DLD1 (cell line): ENCODE results near the gene LRRK1.
"Not testable (repeated sequence)": the region's sequence is repeated elsewhere in the genome, so short reads cannot be mapped to it uniquely, and the experiment has no call there.

ENCODE experiments used
- in situ Hi-C: cut with HindIII; loops from 2 replicates; pipeline ENCODE4 v1.10.0; 2017; ENCODE audit warnings: low sequenced_read_pairs

The LRRK1 gene

DNA sequence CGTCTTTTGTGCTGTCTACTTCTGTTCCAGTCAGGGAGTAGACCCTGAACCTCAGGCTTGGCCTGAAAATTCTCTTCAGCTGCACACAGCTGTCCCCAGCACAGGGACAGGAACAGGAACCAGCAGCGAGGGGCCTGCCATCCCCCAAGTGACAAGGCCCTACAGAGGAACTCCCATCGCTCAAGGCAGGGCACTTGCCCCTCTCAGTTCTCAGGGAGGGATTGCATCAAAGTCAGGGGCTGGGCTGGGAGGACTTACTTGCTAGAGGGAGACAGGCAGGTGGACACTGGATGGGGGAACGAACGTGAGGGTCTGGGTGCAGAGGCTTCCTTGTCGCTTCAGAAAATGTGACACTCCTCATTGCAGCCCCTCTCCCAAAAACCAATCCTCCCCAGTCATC is 169.1 kb downstream of the LRRK1 start:
- in situ Hi-C loops: no loop called here

DNA sequence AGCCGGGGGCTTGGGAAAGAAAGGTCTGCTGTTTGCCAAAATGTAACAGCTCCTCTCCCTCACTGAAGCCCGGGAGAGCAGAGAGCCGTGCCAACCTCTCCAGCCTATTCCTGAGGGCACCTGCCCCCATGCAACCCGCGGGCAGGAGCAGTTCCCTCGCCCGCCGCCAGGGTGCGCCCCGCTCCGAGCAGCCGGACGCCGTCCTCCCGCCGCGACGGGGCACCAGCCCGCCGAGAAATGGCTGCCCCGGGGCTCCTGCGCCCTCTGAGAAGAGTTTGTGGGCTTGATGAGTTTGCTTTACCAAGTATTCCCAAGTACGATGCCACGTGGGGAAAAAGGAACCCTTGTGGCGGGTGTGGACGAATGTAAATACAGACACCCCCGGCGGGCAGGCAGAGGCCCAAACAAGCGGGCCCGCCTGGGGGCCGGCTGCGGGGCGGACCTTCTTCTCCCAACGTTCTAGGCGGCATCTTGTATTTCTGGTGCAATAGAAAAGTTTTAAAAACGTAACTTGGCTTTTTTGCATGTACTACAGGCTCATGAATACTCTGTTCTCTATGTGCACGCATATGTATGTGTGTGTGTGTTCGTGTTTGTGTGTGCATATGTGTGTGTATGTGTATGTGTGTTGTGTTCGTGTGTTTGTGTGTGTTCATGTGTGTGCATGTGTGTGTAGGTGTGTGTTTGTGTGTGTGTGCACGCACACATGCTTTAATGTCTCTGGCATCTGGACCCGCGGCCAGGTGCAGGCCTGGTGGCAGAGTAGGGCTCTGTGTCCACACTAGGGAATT is 169.8 kb downstream of the LRRK1 start:
- in situ Hi-C loops: no loop called here

DNA sequence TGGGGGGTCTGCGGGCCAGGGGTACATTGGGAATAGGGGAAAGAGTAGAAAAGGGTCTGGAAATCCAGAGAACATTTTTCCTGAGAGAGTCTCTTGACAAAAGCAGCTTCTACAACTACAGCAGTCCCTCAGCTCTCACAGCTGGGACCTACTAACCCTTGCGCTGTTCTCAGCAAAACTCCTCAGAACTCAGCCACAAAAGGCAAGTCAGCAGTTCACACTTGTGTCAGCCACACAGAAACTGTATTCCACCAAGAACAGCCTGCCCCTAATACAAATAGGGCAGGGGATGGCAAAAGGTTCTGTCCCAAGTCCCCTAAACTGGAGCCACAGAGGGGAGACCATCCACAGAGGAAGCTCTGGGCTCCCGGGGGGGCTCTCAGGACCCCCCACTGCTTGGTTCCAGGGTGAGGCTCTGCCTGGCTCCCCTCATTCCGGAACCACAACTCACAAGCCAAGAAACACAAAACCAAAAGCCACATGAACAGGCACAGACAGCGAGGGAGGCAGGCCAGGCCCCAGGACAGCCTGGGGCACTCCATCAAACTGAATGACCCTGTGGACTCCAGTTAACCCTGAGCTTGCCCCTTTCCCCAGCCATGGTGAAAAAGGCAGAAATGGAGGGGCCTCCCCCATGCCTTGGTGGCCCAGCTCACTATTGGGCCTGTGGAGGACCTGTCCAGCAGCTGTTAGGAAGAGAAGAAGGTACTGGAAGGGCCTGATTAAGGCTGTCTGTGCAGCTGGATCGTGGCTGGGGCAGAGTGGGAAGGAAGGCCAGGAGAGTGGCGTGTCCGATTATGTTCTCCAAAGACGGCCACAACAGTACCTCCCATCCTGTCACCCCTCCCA is 170.6 kb downstream of the LRRK1 start:
- in situ Hi-C loops: no loop called here

DNA sequence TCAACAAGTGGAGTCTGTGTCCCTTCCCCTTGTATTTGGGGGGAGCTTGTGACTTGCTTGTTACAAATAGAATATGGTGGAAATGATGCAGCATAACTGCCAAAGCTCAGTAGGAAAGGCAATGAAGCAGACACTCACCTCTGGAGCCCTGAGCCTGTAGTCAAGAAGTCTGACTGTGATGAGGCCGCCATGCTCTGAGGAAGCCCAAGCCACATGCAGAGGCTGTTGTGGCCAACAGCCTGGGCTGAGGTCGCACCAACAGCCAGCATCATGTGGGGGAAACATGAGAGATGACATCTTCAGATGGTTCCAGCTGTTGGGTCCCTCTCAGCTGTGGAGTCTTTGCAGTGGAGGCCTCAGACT is 171.3 kb downstream of the LRRK1 start:
- in situ Hi-C loops: no loop called here

DNA sequence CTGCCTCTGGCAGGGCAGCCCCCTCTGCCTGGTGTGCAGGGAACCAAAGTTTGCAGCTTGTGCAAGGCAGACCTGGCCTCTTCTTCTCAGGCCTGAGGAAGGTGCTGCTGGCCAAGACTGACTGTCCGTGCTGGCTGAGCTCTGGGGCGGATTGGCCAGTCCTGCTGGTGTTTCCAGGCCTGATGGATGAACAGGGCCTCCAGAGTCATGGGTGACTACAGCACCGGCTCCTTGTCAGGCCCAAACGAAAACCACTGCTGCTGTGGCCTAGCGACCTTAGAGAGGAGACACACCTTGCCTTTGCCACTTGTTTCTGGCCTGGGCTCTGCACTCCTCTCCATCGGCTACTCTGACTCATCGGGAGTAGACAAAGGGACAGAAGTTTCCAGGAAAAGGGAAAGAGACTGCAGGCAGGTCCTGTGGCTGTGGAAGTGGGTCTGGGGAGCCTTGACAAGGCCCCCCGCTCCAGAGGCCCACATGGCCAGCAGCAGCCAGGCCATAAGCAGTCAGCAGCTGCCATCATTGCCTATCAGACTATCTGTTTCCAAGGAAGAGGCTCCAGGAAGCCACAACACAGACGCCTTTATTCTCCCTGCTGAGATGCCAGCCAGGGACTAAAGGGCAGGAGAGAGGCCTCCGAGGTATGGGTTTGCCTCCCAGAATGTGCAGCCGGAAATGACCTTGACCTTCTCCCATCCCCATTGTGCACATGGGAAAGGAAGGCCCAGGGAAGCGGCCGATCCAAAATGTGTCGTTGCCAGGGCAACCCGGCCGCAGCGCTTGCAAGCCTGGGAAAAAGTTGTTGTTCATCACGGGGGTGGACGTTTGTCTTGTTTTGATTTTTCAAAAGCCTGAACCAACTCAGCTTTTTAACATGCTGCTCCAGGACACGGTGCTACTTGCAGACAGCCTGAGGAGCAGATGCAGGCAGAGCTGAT is 172.2 kb downstream of the LRRK1 start:
- in situ Hi-C loops: no loop called here

GRCh38 chr15:101092156-101092866 is 173.2 kb downstream of the LRRK1 start:
- in situ Hi-C loops: no loop called here

- in situ Hi-C loops: no loop called here
Measured at GRCh38 chr15:101092867-101093202, 173.7 kb downstream of the LRRK1 start.

DNA sequence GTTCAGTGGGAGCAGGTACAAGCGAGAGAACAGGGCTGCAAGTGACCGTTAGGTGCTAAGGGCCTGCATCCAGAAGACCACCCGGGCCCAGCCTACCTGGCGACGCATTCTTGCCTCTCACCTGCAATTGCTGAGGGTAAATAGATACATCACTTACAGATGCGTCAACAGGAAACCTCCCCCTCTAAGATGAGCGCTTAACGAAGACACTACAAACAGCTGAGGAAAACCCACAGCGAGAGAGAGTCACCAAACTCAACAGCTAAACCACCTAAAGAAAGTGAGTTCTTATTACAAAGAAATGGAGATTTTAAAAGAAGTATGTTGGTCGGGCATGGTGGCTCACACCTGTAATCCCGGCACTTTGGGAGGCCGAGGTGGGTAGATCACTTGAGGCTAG is 174.8 kb downstream of the LRRK1 start:
- in situ Hi-C loops: no loop called here

DNA sequence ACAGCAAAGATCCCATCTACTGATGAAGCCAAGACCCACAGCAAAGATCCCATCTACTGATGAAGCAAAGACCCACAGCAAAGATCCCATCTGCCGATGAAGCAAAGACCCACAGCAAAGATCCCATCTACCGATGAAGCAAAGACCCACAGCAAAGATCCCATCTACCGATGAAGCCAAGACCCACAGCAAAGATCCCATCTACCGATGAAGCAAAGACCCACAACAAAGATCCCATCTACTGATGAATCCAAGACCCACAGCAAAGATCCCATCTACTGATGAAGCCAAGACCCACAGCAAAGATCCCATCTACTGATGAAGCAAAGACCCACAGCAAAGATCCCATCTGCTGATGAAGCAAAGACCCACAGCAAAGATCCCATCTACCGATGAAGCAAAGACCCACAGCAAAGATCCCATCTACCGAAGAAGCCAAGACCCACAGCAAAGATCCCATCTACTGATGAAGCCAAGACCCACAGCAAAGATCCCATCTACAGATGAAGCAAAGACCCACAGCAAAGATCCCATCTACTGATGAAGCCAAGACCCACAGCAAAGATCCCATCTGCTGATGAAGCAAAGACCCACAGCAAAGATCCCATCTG is 176.7 kb downstream of the LRRK1 start:
- in situ Hi-C loops: not testable (repeated sequence)

GRCh38 chr15:101097111-101097510 is 178.0 kb downstream of the LRRK1 start:
- in situ Hi-C loops: no loop called here

- in situ Hi-C loops: no loop called here
Measured at GRCh38 chr15:101099183-101099582, 180.0 kb downstream of the LRRK1 start.

GRCh38 chr15:101100118-101100517 is 181.0 kb downstream of the LRRK1 start:
- in situ Hi-C loops: no loop called here

GRCh38 chr15:101100593-101101442 is 181.7 kb downstream of the LRRK1 start:
- in situ Hi-C loops: no loop called here

- in situ Hi-C loops: no loop called here
Measured at GRCh38 chr15:101101676-101102075, 182.5 kb downstream of the LRRK1 start.

DNA sequence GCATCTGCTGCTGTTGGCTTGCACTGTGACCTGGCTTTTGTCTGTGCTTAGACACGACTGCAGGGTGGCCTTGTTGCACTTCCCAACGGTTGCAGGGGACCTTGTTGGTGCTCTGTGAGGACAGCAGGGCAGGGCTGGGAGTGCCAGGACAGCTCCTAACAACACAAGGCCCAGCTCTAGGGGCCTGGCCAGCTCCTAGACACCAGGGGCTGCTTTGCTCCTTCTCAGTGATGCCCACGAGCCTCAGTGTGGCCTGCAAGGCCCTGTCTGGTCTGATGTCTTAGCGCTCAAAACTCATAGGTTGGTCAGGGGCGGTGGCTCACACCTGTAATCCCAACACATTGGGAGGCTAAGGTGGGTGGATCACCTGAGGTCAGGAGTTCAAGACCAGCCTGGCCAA is 183.6 kb downstream of the LRRK1 start:
- in situ Hi-C loops: no loop called here

GRCh38 chr15:101103598-101103997 is 184.4 kb downstream of the LRRK1 start:
- in situ Hi-C loops: no loop called here

DNA sequence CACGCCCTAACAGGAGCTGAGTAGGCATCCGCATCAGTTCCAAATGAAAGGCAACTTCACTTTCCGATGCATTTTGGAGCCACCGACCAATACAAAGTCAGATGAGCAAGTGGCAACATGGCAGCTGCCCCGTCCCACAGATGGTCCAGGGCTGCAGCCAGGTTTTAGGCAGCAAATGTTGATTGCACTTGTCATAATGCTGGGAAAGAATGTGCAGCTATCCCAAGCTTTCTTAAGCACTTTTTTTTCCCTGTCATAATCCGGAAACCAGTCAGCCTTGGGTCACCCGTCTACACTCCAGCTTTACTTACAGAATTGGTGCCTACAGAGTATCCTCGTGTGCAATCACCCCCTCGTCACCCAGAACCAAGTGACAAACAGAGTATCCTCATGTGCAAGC is 185.0 kb downstream of the LRRK1 start:
- in situ Hi-C loops: no loop called here

DNA sequence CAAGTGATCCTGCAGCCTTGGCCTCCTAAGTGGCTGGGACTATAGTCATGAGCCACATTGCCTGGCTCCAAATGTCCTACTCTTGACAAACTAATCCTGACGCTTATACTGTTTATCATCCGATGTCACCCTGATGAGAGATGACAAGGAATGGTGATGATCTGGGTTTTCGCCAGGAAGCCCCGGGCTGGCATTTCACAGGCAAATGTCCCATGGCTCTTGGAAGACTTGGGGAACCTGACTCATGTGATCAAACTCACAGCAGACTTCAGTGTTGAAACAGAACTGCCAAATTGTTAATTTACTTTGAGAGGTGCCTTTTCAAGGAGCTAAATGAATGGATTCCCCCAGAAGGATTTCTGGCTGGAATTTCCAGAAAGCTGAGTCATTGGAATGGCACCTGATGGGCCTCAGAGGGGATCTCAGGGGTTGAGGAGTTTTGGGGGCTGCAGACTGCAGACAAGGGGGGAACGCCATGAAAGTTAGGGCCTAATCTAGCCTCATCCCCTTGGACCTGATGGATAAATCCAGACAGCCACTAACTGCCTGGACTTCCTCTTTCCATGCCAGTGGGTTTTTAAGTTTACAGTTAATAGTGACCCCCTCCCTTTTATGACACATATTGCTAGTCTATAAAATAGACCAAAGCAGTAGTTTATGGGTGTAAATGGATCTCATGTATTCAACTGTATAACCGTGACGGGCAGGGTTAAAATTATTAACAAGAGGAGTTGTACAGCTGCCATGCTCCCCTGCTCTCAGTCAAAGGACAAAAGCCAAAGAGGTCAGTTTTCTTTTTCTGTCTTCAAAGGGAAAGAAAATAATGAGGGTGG is 186.1 kb downstream of the LRRK1 start:
- in situ Hi-C loops: no loop called here
